HG03097 (cell line): Measurements from ENCODE around the gene IGF2R.
"Not testable (repeated sequence)": the region's sequence is repeated elsewhere in the genome, so short reads cannot be mapped to it uniquely, and the experiment has no call there.

Experiments
- ATAC-seq: cut with Tn5 transposase; IDR thresholded peaks from one replicate; pipeline ENCODE4 v1.9.1; 2021; ENCODE audit not compliant: unreplicated experiment, low FRiP score

Gene IGF2R

DNA sequence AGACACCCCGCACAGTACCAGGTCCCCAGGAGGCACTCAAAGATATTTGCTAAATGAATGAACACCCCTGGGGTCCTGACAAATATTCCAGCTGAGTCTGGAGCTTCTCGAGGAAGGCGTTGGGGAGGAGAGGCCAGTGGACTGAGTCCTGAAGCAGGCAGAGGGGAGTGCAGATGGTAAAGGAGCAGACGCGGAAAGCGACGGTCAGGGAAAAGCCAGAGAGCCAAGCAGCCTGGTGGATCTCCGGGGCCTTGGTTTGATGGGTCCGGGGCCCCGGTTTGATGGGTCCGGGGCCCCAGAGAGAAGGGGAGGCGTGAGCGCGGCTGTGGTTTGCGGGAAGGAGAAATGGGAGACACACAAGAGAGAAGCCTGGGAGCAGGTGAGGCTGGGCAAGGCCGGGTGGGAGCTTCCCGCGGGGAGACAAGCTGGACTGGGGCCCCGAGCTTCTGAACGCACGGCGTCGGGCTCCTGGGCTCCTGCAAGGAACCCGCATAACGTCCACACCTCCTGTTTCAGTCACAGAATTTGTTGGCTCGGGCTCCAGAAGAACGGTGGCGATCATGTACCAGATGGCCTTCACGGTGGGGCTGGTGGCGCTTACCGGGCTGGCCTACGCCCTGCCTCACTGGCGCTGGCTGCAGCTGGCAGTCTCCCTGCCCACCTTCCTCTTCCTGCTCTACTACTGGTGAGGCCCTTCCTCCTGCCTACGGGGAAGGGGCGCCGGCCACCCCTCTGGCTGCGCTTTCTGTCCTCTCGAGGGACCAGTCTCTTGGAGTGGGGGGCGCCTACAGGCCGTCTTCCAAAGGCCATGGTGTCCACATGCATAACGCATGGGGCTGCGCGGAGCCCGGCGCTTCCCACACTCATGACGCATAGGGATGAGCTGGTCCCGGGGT lies 164.8 kb downstream of the IGF2R start:
- no peak for ATAC-seq

DNA sequence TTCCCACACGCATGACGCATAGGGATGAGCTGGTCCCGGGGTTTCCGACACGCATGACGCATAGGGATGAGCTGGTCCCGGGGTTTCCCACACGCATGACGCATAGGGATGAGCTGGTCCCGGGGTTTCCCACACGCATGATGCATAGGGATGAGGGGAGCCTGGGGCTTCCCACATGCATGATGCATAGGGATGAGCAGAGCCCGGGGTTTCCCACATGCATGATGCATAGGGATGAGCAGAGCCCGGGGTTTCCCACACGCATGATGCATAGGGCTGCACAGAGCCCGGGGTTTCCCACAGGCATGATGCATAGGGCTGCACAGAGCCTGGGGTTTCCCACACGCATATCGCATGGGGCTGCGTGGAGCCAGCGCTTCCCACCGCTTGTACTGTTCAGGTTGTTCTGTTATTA lies 165.5 kb downstream of the IGF2R start:
- ATAC-seq, result not testable (repeated sequence)

GRCh38 chr6:160134779-160135547 lies 166.1 kb downstream of the IGF2R start:
- no peak for ATAC-seq

DNA sequence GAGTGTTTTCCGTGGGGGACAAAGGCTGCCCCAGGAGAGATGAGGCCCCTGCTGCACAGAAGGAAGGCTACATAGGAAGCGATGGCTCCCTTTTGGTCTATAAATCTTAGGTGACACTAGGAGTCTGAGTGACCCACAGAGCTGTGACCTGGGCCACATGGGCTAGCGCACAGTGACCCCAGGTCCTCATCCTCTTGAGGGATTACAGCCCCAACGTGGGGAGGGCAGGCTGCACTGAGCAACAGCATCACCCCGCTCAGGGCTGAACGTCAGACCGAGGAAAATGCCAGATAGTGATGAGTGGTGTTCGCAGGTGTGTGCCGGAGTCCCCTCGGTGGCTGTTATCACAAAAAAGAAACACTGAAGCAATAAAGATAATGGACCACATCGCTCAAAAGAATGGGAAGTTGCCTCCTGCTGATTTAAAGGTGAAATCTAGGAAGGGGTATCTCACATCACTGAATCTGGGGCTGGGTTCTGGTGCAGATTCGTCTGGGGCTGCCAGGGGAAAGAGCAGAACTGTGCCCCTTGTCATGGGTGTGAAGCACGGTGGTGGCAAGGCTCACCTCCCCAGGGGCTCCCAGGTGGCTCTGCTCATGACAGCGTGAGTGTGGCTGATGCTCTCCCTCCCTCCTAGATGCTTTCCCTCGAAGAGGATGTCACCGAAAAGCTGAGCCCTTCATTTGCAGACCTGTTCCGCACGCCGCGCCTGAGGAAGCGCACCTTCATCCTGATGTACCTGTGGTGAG lies 167.2 kb downstream of the IGF2R start:
- no peak for ATAC-seq

GRCh38 chr6:160137130-160137988 lies 168.5 kb downstream of the IGF2R start:
- no peak for ATAC-seq

GRCh38 chr6:160137989-160138835 lies 169.3 kb downstream of the IGF2R start:
- ATAC-seq, result no peak

DNA sequence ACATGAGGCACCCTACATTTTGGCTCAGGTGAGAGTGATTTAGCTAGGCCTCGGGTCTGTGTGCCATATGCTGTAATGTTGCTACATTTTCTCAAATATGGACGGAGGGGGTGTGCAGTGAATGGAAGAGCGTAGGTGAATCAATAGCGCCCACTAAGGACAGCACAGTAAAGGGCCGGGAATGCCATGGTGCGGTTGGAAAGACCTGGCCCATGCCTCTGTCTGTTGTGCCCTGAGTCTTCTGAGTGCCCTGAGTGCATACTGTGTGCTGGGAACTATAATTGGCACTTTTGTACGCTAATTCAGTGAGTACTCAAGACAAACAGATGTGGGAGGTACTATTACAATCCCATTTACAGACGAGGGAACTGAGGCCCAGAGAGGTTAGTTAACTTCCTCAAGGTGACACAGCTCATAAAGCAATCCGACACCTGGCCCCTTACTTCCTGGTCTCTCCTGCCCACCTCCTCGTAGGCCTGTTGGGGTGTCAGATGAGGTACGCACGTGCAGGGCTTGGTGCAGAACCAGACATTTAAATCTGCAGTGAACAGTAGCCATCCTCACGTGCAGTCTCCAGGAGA lies 170.0 kb downstream of the IGF2R start:
- no peak for ATAC-seq

- ATAC-seq, result no peak
Observed at GRCh38 chr6:160139420-160139851, 170.6 kb downstream of the IGF2R start.

- ATAC-seq, result not testable (repeated sequence)
Observed at GRCh38 chr6:160140493-160140892, 171.6 kb downstream of the IGF2R start.

GRCh38 chr6:160141001-160141726 lies 172.3 kb downstream of the IGF2R start:
- no peak for ATAC-seq

- no peak for ATAC-seq
Observed at GRCh38 chr6:160142115-160142715, 173.3 kb downstream of the IGF2R start.

DNA sequence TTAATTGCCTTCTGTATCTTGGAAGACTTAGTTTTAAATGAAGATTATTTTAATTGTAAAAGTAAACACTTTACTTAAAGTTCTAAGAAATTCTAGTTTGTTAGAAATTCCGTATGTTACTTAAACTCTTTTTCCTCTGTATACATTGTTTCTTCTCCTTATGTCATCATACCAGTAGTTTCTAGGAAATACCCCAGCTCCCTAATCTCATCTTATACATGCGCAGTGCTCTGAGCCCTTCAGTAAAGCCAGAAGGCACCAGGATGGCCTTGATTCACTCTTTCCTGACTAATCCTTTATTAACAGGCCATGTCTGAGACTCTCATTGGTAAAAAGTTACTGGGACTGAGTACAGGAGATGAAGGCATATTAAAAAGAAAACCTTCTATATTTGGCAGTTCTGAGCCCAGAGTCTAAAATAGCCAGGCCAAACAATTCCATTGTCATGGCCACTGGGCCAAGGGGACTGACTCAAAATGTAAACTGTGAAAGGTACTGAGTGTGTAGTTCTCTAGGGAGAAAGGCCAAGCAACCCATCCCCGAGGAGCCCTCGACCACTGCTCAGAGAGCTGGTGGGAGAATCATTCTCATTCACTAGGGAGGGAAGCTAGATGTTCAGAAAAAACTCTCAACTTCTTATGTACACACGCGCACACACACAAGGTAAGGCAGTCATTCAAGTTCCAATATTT lies 177.7 kb downstream of the IGF2R start:
- ATAC-seq, result no peak

- no peak for ATAC-seq
Observed at GRCh38 chr6:160147146-160147536, 178.3 kb downstream of the IGF2R start.

GRCh38 chr6:160154471-160154870 lies 185.6 kb downstream of the IGF2R start:
- ATAC-seq, result no peak

DNA sequence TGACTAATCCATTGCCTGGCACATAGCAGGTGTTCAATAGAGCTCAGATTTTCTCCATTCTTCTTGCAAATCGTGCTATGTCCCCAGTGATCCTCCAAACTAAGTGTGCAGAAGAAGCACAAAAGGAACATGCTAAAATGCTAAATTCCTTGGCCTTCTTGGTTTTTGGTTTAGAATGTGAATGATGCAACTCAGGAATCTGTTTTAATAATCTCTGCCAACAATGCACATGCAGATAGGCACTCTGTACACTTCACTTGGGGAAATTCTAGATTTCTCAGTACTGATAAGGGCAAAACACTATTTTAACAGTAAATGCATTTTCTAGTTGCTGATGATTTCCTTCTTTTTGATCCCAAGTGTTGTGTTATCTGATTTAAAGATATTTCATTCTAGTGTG lies 188.0 kb downstream of the IGF2R start:
- no peak for ATAC-seq

- no peak for ATAC-seq
Observed at GRCh38 chr6:160160450-160160849, 191.6 kb downstream of the IGF2R start.
